ENCODE data around the gene IVNS1ABP. TPM values are rescaled to one million over a fixed set of nuclear protein-coding genes. Genes with fewer than 3 reads are reported as not detected.

IVNS1ABP gene
- total and polyA plus RNA-seq, 2 experiments from 2014 or later = 74.4 to 116 TPM

DNA sequence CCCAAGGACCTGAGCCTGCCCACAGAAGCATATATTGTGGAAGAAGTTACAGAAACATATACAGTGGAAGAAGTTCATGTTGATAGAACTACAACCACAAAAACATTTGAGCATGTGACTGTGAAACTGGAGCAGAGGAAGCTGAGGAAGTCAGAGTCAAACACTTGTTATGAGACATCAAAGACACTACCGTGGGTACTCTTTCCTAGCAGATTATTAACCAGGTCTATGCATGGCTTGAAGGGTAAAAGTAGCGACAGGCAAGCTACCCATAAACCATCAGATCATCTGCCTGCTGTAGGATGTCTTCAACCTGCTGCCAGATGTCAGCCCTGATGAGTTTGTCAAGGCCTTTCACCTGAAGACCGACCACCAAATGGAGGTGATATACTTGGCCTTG, 35.8 kb downstream of the IVNS1ABP start:
- Histone ChIP-seq H3K9me2 (replicated peaks; ENCODE audit: insufficient read depth) (no peaks in the 10 kb centered on the region), H4K20me1 (ENCODE audit: insufficient read depth, poor library complexity, severe bottlenecking) (no peaks in the 10 kb centered on the region), H3K4me1 (ENCODE audit: insufficient read depth) (peaks cover 13% of the 10 kb centered on the region), H3K4me3 (no peak overlapping the region), H3K27me3 (no peaks in the 10 kb centered on the region), H3K9me3 (ENCODE audit: low read depth) (no peaks in the 10 kb centered on the region), H3K4me2 (no peak overlapping the region), H3K27ac (no peak overlapping the region), H3K79me2 (no peaks in the 10 kb centered on the region), H2AFZ (no peak overlapping the region), H3K36me3 (replicated peaks; ENCODE audit: insufficient read depth, low read depth) (no peaks in the 10 kb centered on the region)
- 48% methylated on average over 3 of the region's 3 CpGs for WGBS (ENCODE audit: low lambda C conversion rate, missing lambda C conversion rate)
- peak; percentile 12 for DNase-seq (ENCODE audit: low spot score)
- no peak for TF ChIP-seq EZH2phosphoT487 (IDR thresholded peaks at IDR 0.05; ENCODE audit: low read depth, severe bottlenecking, unreplicated experiment)
- TF ChIP-seq CTCF (IDR thresholded peaks at IDR 0.05; ENCODE audit: poor library complexity) = no peak
- TF ChIP-seq EZH2 (IDR thresholded peaks at IDR 0.05; ENCODE audit: borderline replicate concordance) = no peak

DNA sequence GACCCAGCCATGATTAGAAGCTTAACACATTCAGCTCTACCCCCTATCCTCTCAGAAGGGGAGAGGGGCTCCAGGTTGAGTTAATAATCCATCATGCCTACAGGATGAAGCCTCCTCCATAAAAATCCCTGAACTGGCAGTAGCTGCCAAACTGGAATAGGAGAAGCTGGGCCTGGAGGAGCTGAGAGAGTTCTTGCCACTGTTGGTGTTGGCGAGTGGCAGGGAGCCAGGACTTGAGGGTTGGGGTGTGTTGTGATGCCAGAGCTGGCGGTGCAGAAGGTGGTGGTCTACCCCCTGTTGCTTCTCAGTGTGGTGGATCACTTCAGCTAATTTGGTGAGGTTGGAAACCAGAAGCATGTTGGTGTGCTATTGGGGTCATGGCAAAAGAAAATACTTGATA, 36.5 kb downstream of the IVNS1ABP start:
- H3K27ac ChIP-seq = no peak overlapping the region
- peaks cover 13% of the 10 kb centered on the region for H3K4me1 ChIP-seq (ENCODE audit: insufficient read depth)
- TF ChIP-seq CTCF (IDR thresholded peaks at IDR 0.05; ENCODE audit: poor library complexity) = no peak
- no peak for TF ChIP-seq EZH2phosphoT487 (IDR thresholded peaks at IDR 0.05; ENCODE audit: low read depth, severe bottlenecking, unreplicated experiment)
- no peak for TF ChIP-seq EZH2 (IDR thresholded peaks at IDR 0.05; ENCODE audit: borderline replicate concordance)
- H3K4me3 ChIP-seq = no peak overlapping the region
- no peaks in the 10 kb centered on the region for H3K9me3 ChIP-seq (ENCODE audit: low read depth)
- no peaks in the 10 kb centered on the region for H3K27me3 ChIP-seq
- no peaks in the 10 kb centered on the region for H4K20me1 ChIP-seq (ENCODE audit: insufficient read depth, poor library complexity, severe bottlenecking)
- no peaks in the 10 kb centered on the region for H3K79me2 ChIP-seq
- no peaks in the 10 kb centered on the region for H3K36me3 ChIP-seq (replicated peaks; ENCODE audit: insufficient read depth, low read depth)
- DNase-seq (ENCODE audit: low spot score) = no peak
- no peaks in the 10 kb centered on the region for H3K9me2 ChIP-seq (replicated peaks; ENCODE audit: insufficient read depth)
- WGBS (ENCODE audit: low lambda C conversion rate, missing lambda C conversion rate) = 96% methylated on average over 2 of the region's 2 CpGs
- H2AFZ ChIP-seq = no peak overlapping the region
- H3K4me2 ChIP-seq = no peak overlapping the region

- H3K36me3 ChIP-seq (replicated peaks; ENCODE audit: insufficient read depth, low read depth) = no peaks in the 10 kb centered on the region
- no peaks in the 10 kb centered on the region for H3K27me3 ChIP-seq
Observed at GRCh38 chr1:185279571-185279970, 37.5 kb downstream of the IVNS1ABP start.

More at GRCh38 chr1:185279571-185279970, 37.5 kb downstream of the IVNS1ABP start:
- H3K79me2 ChIP-seq = no peaks in the 10 kb centered on the region
- H3K4me2 ChIP-seq = no peak overlapping the region
- H3K9me3 ChIP-seq (ENCODE audit: low read depth) = no peaks in the 10 kb centered on the region
- no peaks in the 10 kb centered on the region for H4K20me1 ChIP-seq (ENCODE audit: insufficient read depth, poor library complexity, severe bottlenecking)
- H3K4me1 ChIP-seq (ENCODE audit: insufficient read depth) = peaks cover 4% of the 10 kb centered on the region
- DNase-seq (ENCODE audit: low spot score) = no peak
- H2AFZ ChIP-seq = no peak overlapping the region
- H3K27ac ChIP-seq = no peak overlapping the region
- H3K9me2 ChIP-seq (replicated peaks; ENCODE audit: insufficient read depth) = no peaks in the 10 kb centered on the region
- no peak overlapping the region for H3K4me3 ChIP-seq
- TF ChIP-seq EZH2phosphoT487 (IDR thresholded peaks at IDR 0.05; ENCODE audit: low read depth, severe bottlenecking, unreplicated experiment) = no peak
- TF ChIP-seq CTCF (IDR thresholded peaks at IDR 0.05; ENCODE audit: poor library complexity) = no peak
- no peak for TF ChIP-seq EZH2 (IDR thresholded peaks at IDR 0.05; ENCODE audit: borderline replicate concordance)

Measured in hepatocyte (in vitro differentiated cells).